Glutamatergic neuron (in vitro differentiated cells): ENCODE results near the gene LYL1. TPM values are rescaled to one million over a fixed set of nuclear protein-coding genes. Genes with fewer than 3 reads are reported as not detected.

ENCODE experiments used
- DNase-seq: peaks from one replicate; pipeline ENCODE4 v3.0.0; 2022
- H3K27ac Mint-ChIP-seq: one replicate; pipeline ENCODE4 v1.8.0; 2020; ENCODE audit warnings: mild to moderate bottlenecking, mixed read lengths, inconsistent platforms; ENCODE audit not compliant: unreplicated experiment
- H3K27me3 Mint-ChIP-seq: one replicate; pipeline ENCODE4 v1.8.0; 2020; ENCODE audit warnings: mild to moderate bottlenecking, moderate library complexity, mixed read lengths, inconsistent platforms; ENCODE audit not compliant: unreplicated experiment
- H3K36me3 Mint-ChIP-seq: one replicate; pipeline ENCODE4 v1.8.0; 2020; ENCODE audit warnings: mild to moderate bottlenecking, mixed read lengths, inconsistent platforms; ENCODE audit not compliant: unreplicated experiment
- H3K4me1 Mint-ChIP-seq: one replicate; pipeline ENCODE4 v1.8.0; 2020; ENCODE audit warnings: mild to moderate bottlenecking, low read depth, mixed read lengths, inconsistent platforms; ENCODE audit not compliant: unreplicated experiment
- H3K4me3 Mint-ChIP-seq: one replicate; pipeline ENCODE4 v1.8.0; 2020; ENCODE audit warnings: mild to moderate bottlenecking, mixed read lengths, inconsistent platforms; ENCODE audit not compliant: unreplicated experiment
- H3K9me3 Mint-ChIP-seq: one replicate; pipeline ENCODE4 v1.8.0; 2020; ENCODE audit warnings: mild to moderate bottlenecking, moderate library complexity, mixed read lengths, inconsistent platforms; ENCODE audit not compliant: unreplicated experiment
- CTCF ChIP-seq: fragments of 200-600 bp; sonication (generic); IDR thresholded peaks from one replicate; pipeline ENCODE4 v1.5.0; 2021; ENCODE audit not compliant: partially characterized antibody, unreplicated experiment
- total RNA-seq: library from RNA; stranded (reverse); fragmentation: NEBNext Ultra II Directional; extraction: Animal tissue kit (Norgen Biotek cat#: 25700); gene quantifications from one replicate; pipeline ENCODE4 v1.2.1, GENCODE V29; 2021; ENCODE audit not compliant: unreplicated experiment

The LYL1 gene
- total RNA-seq, 1 donor from 2014 or later = 1.3 TPM

GRCh38 chr19:13118424-13119193 lies 16.0 kb upstream of the LYL1 start:
- H3K27ac Mint-ChIP-seq = peak overlapping the region; percentile 64
- TF ChIP-seq CTCF = no peak

GRCh38 chr19:13117772-13118423 lies 15.2 kb upstream of the LYL1 start, which contains the start of gene NACC1:
TSS of gene NACC1 (plus strand) at chr19:13118264. CDS start at chr19:13135208, 16,944 bp downstream.
- TF ChIP-seq CTCF = no peak

More at GRCh38 chr19:13118424-13119193, 16.0 kb upstream of the LYL1 start:
- peaks cover 11% of the 10 kb centered on the region for H3K27me3 Mint-ChIP-seq
- DNase-seq = peak; percentile 70
- H3K9me3 Mint-ChIP-seq = peaks cover 15% of the 10 kb centered on the region
- no peaks in the 10 kb centered on the region for H3K36me3 Mint-ChIP-seq
- peak overlapping the region; percentile 86 for H3K4me3 Mint-ChIP-seq
- H3K4me1 Mint-ChIP-seq = peaks cover 17% of the 10 kb centered on the region

GRCh38 chr19:13117176-13117771 lies 14.6 kb upstream of the LYL1 start:
- peak overlapping the region; percentile 94 for H3K4me3 Mint-ChIP-seq
- H3K27ac Mint-ChIP-seq = peak overlapping the region; percentile 91
- peaks cover 11% of the 10 kb centered on the region for H3K27me3 Mint-ChIP-seq
- H3K9me3 Mint-ChIP-seq = peaks cover 13% of the 10 kb centered on the region
- H3K36me3 Mint-ChIP-seq = no peaks in the 10 kb centered on the region
- peaks cover 15% of the 10 kb centered on the region for H3K4me1 Mint-ChIP-seq
- no peak for TF ChIP-seq CTCF
- DNase-seq = no peak

More at GRCh38 chr19:13117772-13118423, 15.2 kb upstream of the LYL1 start, which contains the start of gene NACC1:
- Mint-ChIP-seq H3K27me3 (peaks cover 11% of the 10 kb centered on the region), H3K27ac (peak within 1 kb of the TSS; percentile 91), H3K9me3 (peaks cover 15% of the 10 kb centered on the region), H3K4me1 (peaks cover 17% of the 10 kb centered on the region), H3K4me3 (peak within 1 kb of the TSS; percentile 94), H3K36me3 (no peaks in the 10 kb centered on the region)
- DNase-seq = peak; percentile 95

- DNase-seq = peak; percentile 91
- Mint-ChIP-seq H3K36me3 (no peaks in the 10 kb centered on the region), H3K27ac (peak within 1 kb of the TSS; percentile 91), H3K4me1 (peaks cover 15% of the 10 kb centered on the region), H3K27me3 (peaks cover 11% of the 10 kb centered on the region), H3K4me3 (peak within 1 kb of the TSS; percentile 94), H3K9me3 (peaks cover 12% of the 10 kb centered on the region)
- TF ChIP-seq CTCF = no peak
These were observed 13.9 kb upstream of the LYL1 start, which contains the start of gene TRMT1 for GRCh38 chr19:13116282-13117175. TSS of gene TRMT1 (minus strand) at chr19:13116740. CDS start at chr19:13116399, 341 bp downstream.
